Measurements from ENCODE around the gene EPN3.

Gene EPN3

GRCh38 chr17:50513495-50513894, 19.0 kb upstream of the EPN3 start (continued):
- TF ChIP-seq ZBTB11 (tag by site-specific recombination; conservative IDR thresholded peaks at IDR 0.05; ENCODE audit: low read depth): no peak
- TF ChIP-seq ZBTB8A (tag by site-specific recombination; IDR thresholded peaks at IDR 0.05): no peak
- no peak for TF ChIP-seq ZNF830 (tag by site-specific recombination; IDR thresholded peaks at IDR 0.05; ENCODE audit: low read depth)
- no peak for TF ChIP-seq ZNF670 (tag by site-specific recombination; IDR thresholded peaks at IDR 0.05; ENCODE audit: low read depth)

DNA sequence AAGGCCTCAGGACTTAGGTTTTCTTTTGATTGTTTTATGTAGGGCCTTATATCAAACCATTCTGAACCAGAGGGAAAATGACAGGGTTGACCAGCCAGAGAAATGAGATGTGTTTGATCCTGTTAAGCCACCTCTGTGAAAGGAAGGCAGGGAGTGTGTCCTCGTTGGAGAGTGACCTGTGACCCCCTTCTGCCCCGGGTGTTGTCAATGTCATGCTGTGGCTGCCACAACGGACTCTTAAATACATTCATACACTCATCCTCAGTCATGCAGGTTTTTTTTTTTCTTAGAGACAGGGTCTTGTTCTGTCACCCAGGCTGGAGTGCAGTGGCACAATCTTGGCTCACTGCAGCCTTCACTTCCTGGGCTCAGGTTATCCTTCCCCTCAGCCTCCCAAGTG, 18.1 kb upstream of the EPN3 start:
- TF ChIP-seq ZNF791 (tag by site-specific recombination; IDR thresholded peaks at IDR 0.05) (no peak), ZNF248 (tag by site-specific recombination; IDR thresholded peaks at IDR 0.05) (no peak), ZNF610 (tag by site-specific recombination; IDR thresholded peaks at IDR 0.05; ENCODE audit: borderline replicate concordance) (no peak), RBAK (tag by site-specific recombination; IDR thresholded peaks at IDR 0.05) (no peak)
- ChIA-PET CTCF (interaction anchor here (1.4 to 3.2 kb wide), 2 partner anchors 13 to 35 kb away, joined by 4 to 16 read pairs; no protein-coding TSS in a partner anchor), POLR2A (interaction anchor here (0.6 kb wide), 1 partner anchor 49 kb away, joined by 7 read pairs; no protein-coding TSS in a partner anchor)
- Histone ChIP-seq H3K9me3 (ENCODE audit: control insufficient read depth, insufficient read depth, low read depth, low read length) (no peaks in the 10 kb centered on the region), H3K27ac (ENCODE audit: extremely low read depth, low read depth, low read length) (no peak overlapping the region), H3K4me1 (ENCODE audit: control insufficient read depth, insufficient read depth, low read length) (no peaks in the 10 kb centered on the region), H3K4me3 (ENCODE audit: low read depth, low read length) (no peak overlapping the region), H3K36me3 (ENCODE audit: control insufficient read depth in 2 of 2, insufficient read depth in 1 of 2, low read length in 2 of 2) (no peaks in the 10 kb centered on the region)

DNA sequence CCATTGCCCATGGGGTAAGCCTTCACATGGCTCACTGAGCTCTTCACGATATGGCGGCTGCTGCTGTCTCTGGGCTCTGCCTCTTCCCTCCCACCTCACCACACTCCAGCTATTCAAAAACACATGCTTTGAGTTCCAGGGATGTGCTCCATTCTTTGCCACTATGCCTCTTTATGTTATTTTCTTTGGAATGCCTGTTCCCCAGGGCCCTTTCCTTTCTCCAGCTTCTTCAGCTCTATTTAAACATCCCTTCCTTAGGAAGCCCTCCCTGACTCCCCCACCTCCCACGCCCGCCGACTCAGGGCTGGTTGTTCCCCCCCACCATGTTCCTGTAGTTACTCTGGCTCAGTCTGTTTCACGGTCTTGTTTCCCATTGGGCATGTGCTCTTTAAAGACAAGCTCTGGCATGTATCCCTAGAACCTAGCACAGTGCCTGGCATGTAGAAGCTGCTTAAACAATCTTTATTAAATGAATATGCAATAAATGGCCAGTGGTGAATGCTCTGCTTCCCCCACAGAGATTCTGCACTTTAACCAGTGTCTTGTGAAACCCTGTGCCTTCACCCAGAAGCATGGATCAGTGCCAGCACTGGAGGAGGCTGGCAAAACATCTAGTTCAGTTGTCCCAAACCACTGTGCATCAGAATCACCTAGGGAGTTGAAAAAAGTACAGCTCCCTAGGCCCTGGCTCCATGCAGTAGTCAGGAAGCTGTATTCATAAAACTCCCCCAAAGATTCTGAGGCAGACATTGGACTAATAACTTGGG, 17.4 kb upstream of the EPN3 start:
- ChIA-PET CTCF (interaction anchor here (0.6 to 3.2 kb wide), 9 partner anchors 10 to 268 kb away, joined by 3 to 16 read pairs (median 4); partner anchors contain the start of gene LRRC59), POLR2A (interaction anchor here (0.6 kb wide), 1 partner anchor 48 kb away, joined by 7 read pairs; no protein-coding TSS in a partner anchor)
- no peaks in the 10 kb centered on the region for H3K4me1 ChIP-seq (ENCODE audit: control insufficient read depth, insufficient read depth, low read length)
- no peaks in the 10 kb centered on the region for H3K9me3 ChIP-seq (ENCODE audit: control insufficient read depth, insufficient read depth, low read depth, low read length)
- H3K36me3 ChIP-seq (ENCODE audit: control insufficient read depth in 2 of 2, insufficient read depth in 1 of 2, low read length in 2 of 2): no peaks in the 10 kb centered on the region
- H3K27ac ChIP-seq (ENCODE audit: extremely low read depth, low read depth, low read length): no peak overlapping the region
- no peak overlapping the region for H3K4me3 ChIP-seq (ENCODE audit: low read depth, low read length)
- TF ChIP-seq, protein P1, sequence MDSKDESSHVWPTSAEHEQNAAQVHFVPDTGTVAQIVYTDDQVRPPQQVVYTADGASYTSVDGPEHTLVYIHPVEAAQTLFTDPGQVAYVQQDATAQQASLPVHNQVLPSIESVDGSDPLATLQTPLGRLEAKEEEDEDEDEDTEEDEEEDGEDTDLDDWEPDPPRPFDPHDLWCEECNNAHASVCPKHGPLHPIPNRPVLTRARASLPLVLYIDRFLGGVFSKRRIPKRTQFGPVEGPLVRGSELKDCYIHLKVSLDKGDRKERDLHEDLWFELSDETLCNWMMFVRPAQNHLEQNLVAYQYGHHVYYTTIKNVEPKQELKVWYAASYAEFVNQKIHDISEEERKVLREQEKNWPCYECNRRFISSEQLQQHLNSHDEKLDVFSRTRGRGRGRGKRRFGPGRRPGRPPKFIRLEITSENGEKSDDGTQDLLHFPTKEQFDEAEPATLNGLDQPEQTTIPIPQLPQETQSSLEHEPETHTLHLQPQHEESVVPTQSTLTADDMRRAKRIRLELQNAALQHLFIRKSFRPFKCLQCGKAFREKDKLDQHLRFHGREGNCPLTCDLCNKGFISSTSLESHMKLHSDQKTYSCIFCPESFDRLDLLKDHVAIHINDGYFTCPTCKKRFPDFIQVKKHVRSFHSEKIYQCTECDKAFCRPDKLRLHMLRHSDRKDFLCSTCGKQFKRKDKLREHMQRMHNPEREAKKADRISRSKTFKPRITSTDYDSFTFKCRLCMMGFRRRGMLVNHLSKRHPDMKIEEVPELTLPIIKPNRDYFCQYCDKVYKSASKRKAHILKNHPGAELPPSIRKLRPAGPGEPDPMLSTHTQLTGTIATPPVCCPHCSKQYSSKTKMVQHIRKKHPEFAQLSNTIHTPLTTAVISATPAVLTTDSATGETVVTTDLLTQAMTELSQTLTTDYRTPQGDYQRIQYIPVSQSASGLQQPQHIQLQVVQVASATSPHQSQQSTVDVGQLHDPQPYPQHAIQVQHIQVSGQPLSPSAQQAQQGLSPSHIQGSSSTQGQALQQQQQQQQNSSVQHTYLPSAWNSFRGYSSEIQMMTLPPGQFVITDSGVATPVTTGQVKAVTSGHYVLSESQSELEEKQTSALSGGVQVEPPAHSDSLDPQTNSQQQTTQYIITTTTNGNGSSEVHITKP (tag by site-specific recombination; IDR thresholded peaks at IDR 0.05): peak; percentile 79
- TF ChIP-seq ZBTB8A (tag by site-specific recombination; IDR thresholded peaks at IDR 0.05): no peak
- TF ChIP-seq ZNF623 (tag by site-specific recombination; IDR thresholded peaks at IDR 0.05): no peak
- TF ChIP-seq ZNF362 (tag by site-specific recombination; IDR thresholded peaks at IDR 0.05): no peak
- TF ChIP-seq EGR2 (tag by site-specific recombination; IDR thresholded peaks at IDR 0.05; ENCODE audit: low read depth): peak; percentile 60
- TF ChIP-seq, protein P2, sequence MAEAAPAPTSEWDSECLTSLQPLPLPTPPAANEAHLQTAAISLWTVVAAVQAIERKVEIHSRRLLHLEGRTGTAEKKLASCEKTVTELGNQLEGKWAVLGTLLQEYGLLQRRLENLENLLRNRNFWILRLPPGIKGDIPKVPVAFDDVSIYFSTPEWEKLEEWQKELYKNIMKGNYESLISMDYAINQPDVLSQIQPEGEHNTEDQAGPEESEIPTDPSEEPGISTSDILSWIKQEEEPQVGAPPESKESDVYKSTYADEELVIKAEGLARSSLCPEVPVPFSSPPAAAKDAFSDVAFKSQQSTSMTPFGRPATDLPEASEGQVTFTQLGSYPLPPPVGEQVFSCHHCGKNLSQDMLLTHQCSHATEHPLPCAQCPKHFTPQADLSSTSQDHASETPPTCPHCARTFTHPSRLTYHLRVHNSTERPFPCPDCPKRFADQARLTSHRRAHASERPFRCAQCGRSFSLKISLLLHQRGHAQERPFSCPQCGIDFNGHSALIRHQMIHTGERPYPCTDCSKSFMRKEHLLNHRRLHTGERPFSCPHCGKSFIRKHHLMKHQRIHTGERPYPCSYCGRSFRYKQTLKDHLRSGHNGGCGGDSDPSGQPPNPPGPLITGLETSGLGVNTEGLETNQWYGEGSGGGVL (tag by site-specific recombination; IDR thresholded peaks at IDR 0.05): peak; percentile 27; the same call in 1 of the 2 replicates
- no peak for TF ChIP-seq GLIS2 (tag by site-specific recombination; IDR thresholded peaks at IDR 0.05)
- TF ChIP-seq ZSCAN5A (tag by site-specific recombination; IDR thresholded peaks at IDR 0.05): no peak
- TF ChIP-seq ZBTB6 (tag by site-specific recombination; IDR thresholded peaks at IDR 0.05): no peak
- no peak for TF ChIP-seq ZNF157 (tag by site-specific recombination; IDR thresholded peaks at IDR 0.05)
- peak; percentile 54; the same call in 1 of the 2 replicates for TF ChIP-seq GLIS1 (tag by site-specific recombination; IDR thresholded peaks at IDR 0.05)

Measured in HEK293 (cell line).